Esophagus muscularis mucosa (tissue), 4 donors: ENCODE measurements around the gene MACROD2. TPM values are rescaled to one million over a fixed set of nuclear protein-coding genes. Genes with fewer than 3 reads are reported as not detected.

ENCODE experiments used
- DNase-seq: peaks from one replicate; pipeline ENCODE4 v3.0.0-alpha.2; 2017; ENCODE audit errors: extremely low spot score
- H3K27ac ChIP-seq, 4 donors: fragments of 200-600 bp; sonication (generic); replicated peaks in 1 of 4; 1 replicate in 3 of 4; 2 replicates in 1 of 4; pipeline ENCODE4 v1.5.1; 2016 to 2019; ENCODE audit warnings: mild to moderate bottlenecking in 1 of 4
- H3K27me3 ChIP-seq, 4 donors: fragments of 200-600 bp; sonication (generic); one replicate each; pipeline versions ENCODE4 v1.5.1 to v1.6.0; 2016 to 2019
- H3K36me3 ChIP-seq, 4 donors: fragments of 200-600 bp; sonication (generic); one replicate each; pipeline ENCODE4 v1.5.1; 2016 to 2019
- H3K4me1 ChIP-seq, 4 donors: fragments of 200-600 bp; sonication (generic); one replicate each; pipeline ENCODE4 v1.5.1; 2016 to 2019
- H3K4me3 ChIP-seq, 4 donors: fragments of 200-600 bp; sonication (generic); 1 replicate in 2 of 4; 2 replicates in 2 of 4; pipeline ENCODE4 v1.5.1; 2016 to 2019; ENCODE audit warnings: mild to moderate bottlenecking in 4 of 4, moderate library complexity in 1 of 4
- H3K9me3 ChIP-seq, 4 donors: fragments of 200-600 bp; sonication (generic); 1 replicate in 3 of 4; 2 replicates in 1 of 4; pipeline ENCODE4 v1.5.1; 2016 to 2019
- EP300 ChIP-seq: sonication (generic); formaldehyde crosslinking; IDR thresholded peaks from one replicate; pipeline ENCODE4 v1.6.1; 2017; ENCODE audit warnings: antibody characterized with exemption
- POLR2A ChIP-seq: fragments of 450-650 bp; IDR thresholded peaks from one replicate; pipeline ENCODE4 v1.6.1; 2017; ENCODE audit warnings: antibody characterized with exemption, moderate library complexity, mild to moderate bottlenecking, low read depth
- POLR2AphosphoS5 ChIP-seq, 2 donors: sonication (generic); formaldehyde crosslinking; IDR thresholded peaks; one replicate each; pipeline ENCODE4 v1.6.1; 2017; ENCODE audit warnings: antibody characterized with exemption in 2 of 2
- WGBS: methylation state at CpG from one replicate; pipeline ENCODE4 v1.1.5; 2018; 5-methylcytosine and 5-hydroxymethylcytosine counted together
- intact Hi-C: fragments of 100-400 bp; cut with DNase I; formaldehyde crosslinking; loops from one replicate; pipeline ENCODE4 v1.15.1; 2023
- total RNA-seq, 4 donors: library from RNA; depleted of rRNA; stranded (reverse); fragments of >200 nt; gene quantifications; one replicate each; pipeline versions ENCODE4 v1.1.0 to v1.2.1, GENCODE V29; 2016
- TF ChIP-seq, protein P1 (sequence below), 3 experiments: fragments of 200-600 bp in 2 of 3; fragments of 450-650 bp in 1 of 3; sonication (generic) in 2 of 3; IDR thresholded peaks; one replicate each; pipeline ENCODE4 v1.5.1; 2017 to 2019; ENCODE audit warnings: antibody characterized with exemption in 3 of 3, mild to moderate bottlenecking in 2 of 3, moderate library complexity in 1 of 3

MACROD2 gene
- total RNA-seq, 4 donors from 2014 or later: 1.4 to 3.6 (median 2.6) TPM

DNA sequence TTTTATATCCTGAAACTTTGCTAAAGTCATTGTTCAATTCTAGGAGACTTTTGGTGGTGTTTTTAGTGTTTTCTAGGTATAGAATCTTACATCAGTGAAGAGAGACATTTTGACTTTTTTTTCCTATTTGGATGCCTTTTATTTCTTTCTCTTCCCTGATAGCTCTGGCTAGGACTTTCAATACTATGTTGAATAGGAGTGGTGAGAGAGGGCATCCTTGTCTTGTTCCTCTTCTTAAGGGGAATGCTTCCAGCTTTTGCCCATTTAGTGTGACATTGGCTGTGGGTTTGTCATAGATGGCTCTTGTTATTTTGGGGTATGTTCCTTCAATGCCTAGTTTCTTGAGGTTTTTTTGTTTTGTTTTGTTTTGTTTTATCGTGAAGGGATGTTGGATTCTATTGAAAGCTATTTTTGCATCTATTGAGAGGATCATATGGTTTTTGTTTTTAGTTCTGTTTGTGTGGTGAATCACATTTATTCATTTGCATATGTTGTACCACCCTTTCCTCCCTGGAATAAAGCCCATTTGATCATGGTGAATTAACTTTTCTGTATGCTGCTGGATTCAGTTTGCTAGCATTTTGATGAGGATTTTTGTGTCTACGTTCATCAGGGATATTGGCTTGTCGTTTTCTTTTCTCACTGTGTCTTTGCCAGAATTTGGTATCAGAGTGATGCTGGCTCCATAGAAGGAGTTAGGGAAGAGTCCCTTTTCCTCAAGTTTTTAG is 882.1 kb downstream of the MACROD2 start:
- DNase-seq: no peak
- WGBS: 83% methylated on average over 3 of the region's 3 CpGs
- Histone ChIP-seq H3K4me1 (no peaks in the 10 kb centered on the region), H3K4me3 (no peak overlapping the region), H3K36me3 (no peaks in the 10 kb centered on the region), H3K9me3 (no peaks in the 10 kb centered on the region), H3K27ac (no peak overlapping the region), H3K27me3 (no peaks in the 10 kb centered on the region)
- TF ChIP-seq EP300 (no peak), POLR2A (no peak)
- TF ChIP-seq, protein P1, sequence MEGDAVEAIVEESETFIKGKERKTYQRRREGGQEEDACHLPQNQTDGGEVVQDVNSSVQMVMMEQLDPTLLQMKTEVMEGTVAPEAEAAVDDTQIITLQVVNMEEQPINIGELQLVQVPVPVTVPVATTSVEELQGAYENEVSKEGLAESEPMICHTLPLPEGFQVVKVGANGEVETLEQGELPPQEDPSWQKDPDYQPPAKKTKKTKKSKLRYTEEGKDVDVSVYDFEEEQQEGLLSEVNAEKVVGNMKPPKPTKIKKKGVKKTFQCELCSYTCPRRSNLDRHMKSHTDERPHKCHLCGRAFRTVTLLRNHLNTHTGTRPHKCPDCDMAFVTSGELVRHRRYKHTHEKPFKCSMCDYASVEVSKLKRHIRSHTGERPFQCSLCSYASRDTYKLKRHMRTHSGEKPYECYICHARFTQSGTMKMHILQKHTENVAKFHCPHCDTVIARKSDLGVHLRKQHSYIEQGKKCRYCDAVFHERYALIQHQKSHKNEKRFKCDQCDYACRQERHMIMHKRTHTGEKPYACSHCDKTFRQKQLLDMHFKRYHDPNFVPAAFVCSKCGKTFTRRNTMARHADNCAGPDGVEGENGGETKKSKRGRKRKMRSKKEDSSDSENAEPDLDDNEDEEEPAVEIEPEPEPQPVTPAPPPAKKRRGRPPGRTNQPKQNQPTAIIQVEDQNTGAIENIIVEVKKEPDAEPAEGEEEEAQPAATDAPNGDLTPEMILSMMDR (IDR thresholded peaks at IDR 0.05): no peak
- intact Hi-C loops: no loop called here

GRCh38 chr20:14878676-14879019 is 883.3 kb downstream of the MACROD2 start:
- Histone ChIP-seq H3K4me1 (no peaks in the 10 kb centered on the region), H3K27me3 (no peaks in the 10 kb centered on the region), H3K4me3 (no peak overlapping the region), H3K36me3 (no peaks in the 10 kb centered on the region), H3K9me3 (no peaks in the 10 kb centered on the region), H3K27ac (no peak overlapping the region)
- DNase-seq: no peak
- intact Hi-C loops: no loop called here
- TF ChIP-seq EP300 (no peak), POLR2A (no peak), POLR2AphosphoS5 (IDR thresholded peaks at IDR 0.05) (no peak)
- TF ChIP-seq, protein P1 (IDR thresholded peaks at IDR 0.05): no peak
- 96% methylated on average over 1 of the region's 1 CpG for WGBS

GRCh38 chr20:14879020-14879697 is 883.8 kb downstream of the MACROD2 start:
- Histone ChIP-seq H3K36me3 (no peaks in the 10 kb centered on the region), H3K4me3 (no peak overlapping the region), H3K4me1 (no peaks in the 10 kb centered on the region), H3K27me3 (no peaks in the 10 kb centered on the region), H3K9me3 (no peaks in the 10 kb centered on the region), H3K27ac (no peak overlapping the region)
- TF ChIP-seq POLR2AphosphoS5 (IDR thresholded peaks at IDR 0.05) (no peak), POLR2A (no peak), EP300 (no peak)
- TF ChIP-seq, protein P1 (IDR thresholded peaks at IDR 0.05): no peak
- WGBS: 88% methylated on average over 2 of the region's 2 CpGs
- intact Hi-C loops: no loop called here
- DNase-seq: no peak

- Histone ChIP-seq H3K27ac (no peak overlapping the region), H3K4me3 (no peak overlapping the region), H3K27me3 (no peaks in the 10 kb centered on the region), H3K9me3 (no peaks in the 10 kb centered on the region), H3K36me3 (no peaks in the 10 kb centered on the region), H3K4me1 (no peaks in the 10 kb centered on the region)
- TF ChIP-seq POLR2A: no peak
- no peak for TF ChIP-seq EP300
- TF ChIP-seq, protein P1 (IDR thresholded peaks at IDR 0.05): no peak
- no peak for TF ChIP-seq POLR2AphosphoS5 (IDR thresholded peaks at IDR 0.05)
- DNase-seq: no peak
- intact Hi-C loops: no loop called here
- WGBS: 92% methylated on average over 5 of the region's 5 CpGs
These were observed 884.5 kb downstream of the MACROD2 start for GRCh38 chr20:14879839-14880238.

DNA sequence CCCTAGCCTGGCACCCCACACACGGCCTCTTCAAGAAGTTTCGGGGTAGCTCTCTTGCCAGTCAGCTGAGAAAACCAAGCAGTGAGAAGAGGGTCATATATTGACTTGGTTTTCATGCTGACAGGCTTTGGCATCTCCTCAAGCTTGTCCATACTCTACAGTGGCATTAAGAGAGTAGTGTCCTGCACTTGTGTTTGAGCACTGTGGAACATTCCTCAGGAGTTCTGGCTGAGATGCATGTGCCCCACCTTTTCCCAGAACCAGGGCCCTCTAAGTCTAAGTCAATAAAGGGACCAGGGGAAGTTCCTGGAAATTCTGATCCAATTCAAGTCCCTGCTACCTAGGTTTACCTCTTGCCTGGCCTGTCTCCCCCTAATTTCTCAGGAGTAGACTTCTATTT is 886.2 kb downstream of the MACROD2 start:
- no peaks in the 10 kb centered on the region for H3K27me3 ChIP-seq
- H3K4me1 ChIP-seq: no peaks in the 10 kb centered on the region
- H3K4me3 ChIP-seq: no peak overlapping the region
- TF ChIP-seq, protein P1 (IDR thresholded peaks at IDR 0.05): no peak
- TF ChIP-seq EP300: no peak
- intact Hi-C loops: no loop called here
- WGBS: 96% methylated on average over 2 of the region's 2 CpGs
- no peaks in the 10 kb centered on the region for H3K36me3 ChIP-seq
- no peak for DNase-seq
- no peak overlapping the region for H3K27ac ChIP-seq
- no peaks in the 10 kb centered on the region for H3K9me3 ChIP-seq
